HG03025 (cell line): Measurements from ENCODE around the gene KIF5A.
"Not testable (repeated sequence)": the region's sequence is repeated elsewhere in the genome, so short reads cannot be mapped to it uniquely, and the experiment has no call there.

Experiments used
- ATAC-seq: cut with Tn5 transposase; IDR thresholded peaks from one replicate; pipeline ENCODE4 v1.9.1; 2021; ENCODE audit warnings: mild to moderate bottlenecking, moderate library complexity; ENCODE audit not compliant: unreplicated experiment, low FRiP score

The KIF5A gene

GRCh38 chr12:57552306-57552651 is 2.4 kb downstream of the KIF5A start:
- no peak for ATAC-seq

GRCh38 chr12:57552835-57553313 is 3.0 kb downstream of the KIF5A start:
- no peak for ATAC-seq

GRCh38 chr12:57553343-57554202 is 3.7 kb downstream of the KIF5A start:
- no peak for ATAC-seq

GRCh38 chr12:57554453-57554852 is 4.6 kb downstream of the KIF5A start:
- no peak for ATAC-seq

- ATAC-seq, result no peak
Observed at GRCh38 chr12:57554897-57555296, 5.1 kb downstream of the KIF5A start.

- no peak for ATAC-seq
Observed at GRCh38 chr12:57558864-57559263, 9.0 kb downstream of the KIF5A start.

GRCh38 chr12:57560516-57560915 is 10.7 kb downstream of the KIF5A start:
- no peak for ATAC-seq

GRCh38 chr12:57561117-57561516 is 11.3 kb downstream of the KIF5A start:
- ATAC-seq, result not testable (repeated sequence)

GRCh38 chr12:57563358-57563757 is 13.5 kb downstream of the KIF5A start:
- no peak for ATAC-seq

GRCh38 chr12:57564178-57564740 is 14.4 kb downstream of the KIF5A start:
- no peak for ATAC-seq

GRCh38 chr12:57568838-57569237 is 19.0 kb downstream of the KIF5A start:
- no peak for ATAC-seq

- no peak for ATAC-seq
Observed at GRCh38 chr12:57569858-57570257, 20.0 kb downstream of the KIF5A start.

- ATAC-seq, result not testable (repeated sequence)
Observed at GRCh38 chr12:57570438-57570837, 20.6 kb downstream of the KIF5A start.

- no peak for ATAC-seq
Observed at GRCh38 chr12:57571926-57572762, 22.3 kb downstream of the KIF5A start.

GRCh38 chr12:57574795-57575194 is 25.0 kb downstream of the KIF5A start:
- no peak for ATAC-seq

- ATAC-seq, result no peak
Observed at GRCh38 chr12:57575771-57576612, 26.1 kb downstream of the KIF5A start.

GRCh38 chr12:57576613-57577160 is 26.8 kb downstream of the KIF5A start:
- no peak for ATAC-seq

GRCh38 chr12:57577981-57578758 is 28.3 kb downstream of the KIF5A start:
- no peak for ATAC-seq

- ATAC-seq, result no peak
Observed at GRCh38 chr12:57579011-57579410, 29.2 kb downstream of the KIF5A start.
